ENCODE measurements around the gene FLAD1.

The FLAD1 gene

DNA sequence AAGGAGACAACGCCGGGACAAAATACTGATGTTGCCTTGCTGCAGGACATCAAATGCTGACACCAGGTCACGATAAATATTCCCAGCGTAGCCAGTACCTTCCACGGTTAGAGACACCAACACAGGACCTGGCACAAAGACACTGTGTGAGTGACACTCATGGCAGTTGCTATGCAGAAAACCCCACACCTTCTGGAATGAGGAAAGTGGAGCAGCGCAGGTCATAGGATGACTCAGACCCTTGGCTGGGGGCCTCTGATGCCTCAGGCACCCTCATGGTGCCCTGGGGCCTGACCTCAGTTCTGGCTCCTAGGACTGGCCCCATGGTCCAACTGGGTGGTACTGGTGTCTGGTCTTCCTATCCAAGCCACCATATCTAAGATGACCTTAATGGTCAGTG is 43.4 kb downstream of the FLAD1 start:
- DNase-seq (ENCODE audit: extremely low spot score) = no peak
- POLR2A ChIA-PET = no interaction called here
- no peak for TF ChIP-seq SP1 (IDR thresholded peaks at IDR 0.05)
- TF ChIP-seq NFRKB (IDR thresholded peaks at IDR 0.05) = no peak
- TF ChIP-seq FOXA1 (IDR thresholded peaks at IDR 0.05) = no peak
- TF ChIP-seq LEF1 (IDR thresholded peaks at IDR 0.05; ENCODE audit: borderline replicate concordance) = no peak
- TF ChIP-seq, protein P1, sequence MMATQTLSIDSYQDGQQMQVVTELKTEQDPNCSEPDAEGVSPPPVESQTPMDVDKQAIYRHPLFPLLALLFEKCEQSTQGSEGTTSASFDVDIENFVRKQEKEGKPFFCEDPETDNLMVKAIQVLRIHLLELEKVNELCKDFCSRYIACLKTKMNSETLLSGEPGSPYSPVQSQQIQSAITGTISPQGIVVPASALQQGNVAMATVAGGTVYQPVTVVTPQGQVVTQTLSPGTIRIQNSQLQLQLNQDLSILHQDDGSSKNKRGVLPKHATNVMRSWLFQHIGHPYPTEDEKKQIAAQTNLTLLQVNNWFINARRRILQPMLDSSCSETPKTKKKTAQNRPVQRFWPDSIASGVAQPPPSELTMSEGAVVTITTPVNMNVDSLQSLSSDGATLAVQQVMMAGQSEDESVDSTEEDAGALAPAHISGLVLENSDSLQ (IDR thresholded peaks at IDR 0.05) = no peak
- TF ChIP-seq ELF4 (IDR thresholded peaks at IDR 0.05) = no peak
- no peak for TF ChIP-seq HDGF (IDR thresholded peaks at IDR 0.05; ENCODE audit: borderline replicate concordance)
- no peak for TF ChIP-seq CTBP1 (IDR thresholded peaks at IDR 0.05; ENCODE audit: borderline replicate concordance)
- no peak for TF ChIP-seq ZNF384 (IDR thresholded peaks at IDR 0.05)
- TF ChIP-seq FOXM1 (IDR thresholded peaks at IDR 0.05; ENCODE audit: borderline replicate concordance) = no peak
- CTCF ChIA-PET = interaction anchor here (1.4 kb wide), 1 partner anchor 9 kb away, joined by 12 read pairs; no protein-coding TSS in a partner anchor

DNA sequence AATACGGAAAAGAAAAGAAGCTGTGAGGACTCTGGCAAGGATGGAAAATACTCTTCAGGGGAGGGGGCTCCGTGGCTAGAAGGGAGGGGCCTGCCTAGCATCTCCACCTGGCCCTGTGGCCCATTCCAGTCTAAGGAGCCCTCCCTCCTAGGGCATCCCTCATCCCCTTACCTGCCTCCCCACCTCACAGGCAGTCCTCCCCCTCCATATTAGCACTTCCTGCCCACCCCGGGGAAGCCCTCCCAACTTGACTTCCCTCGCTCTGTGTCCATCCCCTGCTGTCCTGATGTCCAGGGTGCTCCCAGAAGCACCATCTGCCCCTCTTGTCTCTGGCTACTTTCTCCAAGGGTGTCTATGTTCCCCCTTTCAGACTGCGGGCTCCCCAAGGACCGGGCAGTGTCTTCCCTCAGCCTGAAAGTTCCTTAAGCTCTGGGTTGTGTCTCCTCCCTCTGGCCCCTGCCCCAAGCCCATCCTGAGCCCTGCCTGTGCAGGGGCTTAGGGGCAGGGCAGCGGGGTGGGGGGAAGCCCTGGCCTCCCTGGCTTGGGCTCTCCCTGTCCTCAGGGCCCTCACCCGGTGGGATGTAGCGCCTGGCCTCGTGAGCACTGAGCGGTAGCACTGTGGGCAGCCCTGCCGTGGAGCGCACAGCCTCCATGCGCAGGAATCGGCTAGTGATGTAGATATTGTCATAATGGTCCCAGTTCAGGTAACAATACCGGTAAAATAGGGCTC is 46.5 kb downstream of the FLAD1 start:
- ChIA-PET CTCF (no interaction called here), POLR2A (no interaction called here)
- DNase-seq (ENCODE audit: extremely low spot score) = no peak
- TF ChIP-seq ARNT (IDR thresholded peaks at IDR 0.05) = no peak
- TF ChIP-seq, protein P1 (IDR thresholded peaks at IDR 0.05) = no peak
- no peak for TF ChIP-seq ZNF384 (IDR thresholded peaks at IDR 0.05)
- no peak for TF ChIP-seq CTBP1 (IDR thresholded peaks at IDR 0.05; ENCODE audit: borderline replicate concordance)
- no peak for TF ChIP-seq LEF1 (IDR thresholded peaks at IDR 0.05; ENCODE audit: borderline replicate concordance)
- no peak for TF ChIP-seq NFRKB (IDR thresholded peaks at IDR 0.05)
- no peak for TF ChIP-seq SUZ12 (IDR thresholded peaks at IDR 0.05)
- no peak for TF ChIP-seq BHLHE40 (IDR thresholded peaks at IDR 0.05; ENCODE audit: borderline replicate concordance)
- no peak for TF ChIP-seq TARDBP (IDR thresholded peaks at IDR 0.05)
- TF ChIP-seq ELF4 (IDR thresholded peaks at IDR 0.05) = no peak
- TF ChIP-seq HDGF (IDR thresholded peaks at IDR 0.05; ENCODE audit: borderline replicate concordance) = no peak
- no peak for TF ChIP-seq L3MBTL2 (conservative IDR thresholded peaks at IDR 0.05)
- no peak for TF ChIP-seq FOXA1 (IDR thresholded peaks at IDR 0.05)
- no peak for TF ChIP-seq FOXK2 (IDR thresholded peaks at IDR 0.05)
- no peak for TF ChIP-seq SP1 (IDR thresholded peaks at IDR 0.05)
- TF ChIP-seq FOXM1 (IDR thresholded peaks at IDR 0.05; ENCODE audit: borderline replicate concordance) = no peak

DNA sequence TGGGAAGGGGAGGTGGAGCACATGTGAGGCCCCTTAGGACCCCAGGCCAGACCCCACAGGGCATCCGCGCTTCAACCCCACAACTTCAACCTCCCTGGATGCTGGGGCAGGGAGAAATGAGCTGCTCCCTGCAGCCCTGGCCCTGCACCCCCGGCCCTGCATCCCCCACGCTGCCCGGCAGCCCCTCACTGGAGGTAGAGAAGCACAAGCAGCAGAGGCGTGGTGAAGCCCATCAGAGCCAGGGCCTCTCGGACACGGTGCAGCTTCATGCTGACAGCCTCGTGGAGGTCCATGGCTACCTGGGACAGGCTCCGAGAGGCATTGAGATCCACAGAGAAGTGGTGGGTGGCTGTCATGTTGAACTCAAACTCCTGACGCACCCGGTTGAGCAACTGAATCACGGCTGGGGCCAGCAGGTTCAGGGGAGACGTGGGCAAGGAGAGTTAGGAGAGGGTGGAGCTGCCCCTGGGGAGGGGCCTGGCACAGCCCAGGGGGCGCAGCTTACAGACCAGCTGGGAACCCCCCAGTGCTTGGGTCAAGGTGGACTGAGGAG is 47.2 kb downstream of the FLAD1 start:
- DNase-seq (ENCODE audit: extremely low spot score) = no peak
- POLR2A ChIA-PET = no interaction called here
- no peak for TF ChIP-seq ELF4 (IDR thresholded peaks at IDR 0.05)
- no peak for TF ChIP-seq ARNT (IDR thresholded peaks at IDR 0.05)
- TF ChIP-seq TARDBP (IDR thresholded peaks at IDR 0.05) = no peak
- CTCF ChIA-PET = interaction anchor here (0.8 kb wide), 1 partner anchor 13 kb away, joined by 4 read pairs; no protein-coding TSS in a partner anchor

DNA sequence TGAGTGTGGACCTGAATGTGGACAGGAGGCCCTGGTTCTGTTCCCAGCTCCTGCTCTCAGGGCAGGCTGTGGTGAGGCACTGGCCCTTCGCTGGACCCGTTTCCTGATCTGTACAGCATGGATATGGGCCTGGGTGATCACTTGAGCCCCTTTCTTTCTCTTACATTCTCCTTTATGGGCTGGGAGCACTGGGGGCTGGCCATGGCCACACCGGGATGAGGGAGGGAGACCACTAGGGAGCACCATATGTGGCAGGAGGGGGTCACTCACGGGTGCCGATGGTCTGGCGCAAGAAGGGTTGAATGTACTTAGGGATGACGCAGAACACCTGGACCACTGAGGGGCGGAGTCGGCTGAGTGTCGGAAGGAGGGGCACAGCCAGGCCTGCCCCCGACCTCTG is 47.8 kb downstream of the FLAD1 start:
- DNase-seq (ENCODE audit: extremely low spot score) = no peak
- CTCF ChIA-PET = interaction anchor here (0.8 kb wide), 1 partner anchor 13 kb away, joined by 4 read pairs; no protein-coding TSS in a partner anchor
- no peak for TF ChIP-seq FOXK2 (IDR thresholded peaks at IDR 0.05)
- no peak for TF ChIP-seq CTBP1 (IDR thresholded peaks at IDR 0.05; ENCODE audit: borderline replicate concordance)
- no peak for TF ChIP-seq BHLHE40 (IDR thresholded peaks at IDR 0.05; ENCODE audit: borderline replicate concordance)
- no peak for TF ChIP-seq NFRKB (IDR thresholded peaks at IDR 0.05)
- TF ChIP-seq, protein P1 (IDR thresholded peaks at IDR 0.05) = no peak
- TF ChIP-seq ARNT (IDR thresholded peaks at IDR 0.05) = no peak
- TF ChIP-seq LEF1 (IDR thresholded peaks at IDR 0.05; ENCODE audit: borderline replicate concordance) = no peak
- TF ChIP-seq ZNF384 (IDR thresholded peaks at IDR 0.05) = no peak
- TF ChIP-seq L3MBTL2 (conservative IDR thresholded peaks at IDR 0.05) = no peak
- TF ChIP-seq FOXA1 (IDR thresholded peaks at IDR 0.05) = no peak
- TF ChIP-seq TARDBP (IDR thresholded peaks at IDR 0.05) = no peak
- no peak for TF ChIP-seq SUZ12 (IDR thresholded peaks at IDR 0.05)
- TF ChIP-seq ELF4 (IDR thresholded peaks at IDR 0.05) = no peak
- TF ChIP-seq SP1 (IDR thresholded peaks at IDR 0.05) = no peak
- TF ChIP-seq FOXM1 (IDR thresholded peaks at IDR 0.05; ENCODE audit: borderline replicate concordance) = no peak
- no peak for TF ChIP-seq HDGF (IDR thresholded peaks at IDR 0.05; ENCODE audit: borderline replicate concordance)
- POLR2A ChIA-PET = no interaction called here

DNA sequence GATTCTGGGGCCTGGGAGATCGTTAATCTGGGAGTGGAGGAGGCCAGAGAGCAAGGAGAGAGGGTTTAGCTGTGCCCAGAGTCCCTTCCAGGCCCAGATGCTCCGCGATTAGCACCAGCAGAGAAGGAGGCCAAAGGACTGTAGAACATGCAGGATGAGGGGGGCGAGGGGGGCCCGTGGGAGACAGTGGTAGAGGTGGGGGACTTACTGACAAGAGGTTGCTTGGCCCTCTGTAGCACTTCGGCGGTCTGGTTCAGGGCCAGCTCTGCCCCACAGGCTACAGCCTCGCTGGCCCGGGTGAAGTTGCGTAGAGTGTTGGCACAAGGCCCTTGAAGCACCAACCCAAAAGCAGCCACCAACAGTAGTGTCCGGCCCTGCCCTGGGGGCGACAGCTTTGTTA is 49.7 kb downstream of the FLAD1 start:
- ChIA-PET POLR2A (no interaction called here), CTCF (interaction anchor here (3.5 kb wide), 1 partner anchor 15 kb away, joined by 12 read pairs; no protein-coding TSS in a partner anchor)
- no peak for DNase-seq (ENCODE audit: extremely low spot score)
- TF ChIP-seq LEF1 (IDR thresholded peaks at IDR 0.05; ENCODE audit: borderline replicate concordance) (no peak), SUZ12 (IDR thresholded peaks at IDR 0.05) (no peak), FOXM1 (IDR thresholded peaks at IDR 0.05; ENCODE audit: borderline replicate concordance) (no peak), L3MBTL2 (conservative IDR thresholded peaks at IDR 0.05) (no peak), ZNF384 (IDR thresholded peaks at IDR 0.05) (no peak), HDGF (IDR thresholded peaks at IDR 0.05; ENCODE audit: borderline replicate concordance) (no peak), FOXA1 (IDR thresholded peaks at IDR 0.05) (no peak), BHLHE40 (IDR thresholded peaks at IDR 0.05; ENCODE audit: borderline replicate concordance) (no peak), CTBP1 (IDR thresholded peaks at IDR 0.05; ENCODE audit: borderline replicate concordance) (no peak), FOXK2 (IDR thresholded peaks at IDR 0.05) (no peak), NFRKB (IDR thresholded peaks at IDR 0.05) (no peak), ARNT (IDR thresholded peaks at IDR 0.05) (no peak), TARDBP (IDR thresholded peaks at IDR 0.05) (no peak), SP1 (IDR thresholded peaks at IDR 0.05) (no peak), ELF4 (IDR thresholded peaks at IDR 0.05) (no peak)
- TF ChIP-seq, protein P1 (IDR thresholded peaks at IDR 0.05) = no peak

Data from HEK293T (cell line).